H9 (cell line): Measurements from ENCODE around the gene RNF225. TPM values are rescaled to one million over a fixed set of nuclear protein-coding genes. Genes with fewer than 3 reads are reported as not detected.

Experiments
- DNase-seq: peaks from one replicate; pipeline ENCODE4 v3.0.0-alpha.2; 2017
- H2AFZ ChIP-seq: one replicate; pipeline ENCODE4 v1.6.1; 2013; ENCODE audit warnings: mild to moderate bottlenecking, low read length, control low read depth, moderate library complexity
- H2AK5ac ChIP-seq: 2 replicates; pipeline ENCODE4 v1.6.1; 2013; ENCODE audit warnings: low read length, control low read depth, mixed read lengths; ENCODE audit not compliant: insufficient read length
- H2BK120ac ChIP-seq: one replicate; pipeline ENCODE4 v1.6.1; 2013; ENCODE audit warnings: low read depth, mild to moderate bottlenecking, low read length, control low read depth, inconsistent platforms; ENCODE audit not compliant: poor library complexity, severe bottlenecking
- H2BK12ac ChIP-seq: 2 replicates; pipeline ENCODE4 v1.6.1; 2013; ENCODE audit warnings: low read length, control low read depth, mixed read lengths, low read depth; ENCODE audit not compliant: insufficient read length
- H2BK15ac ChIP-seq: 2 replicates; pipeline ENCODE4 v1.6.1; 2013; ENCODE audit warnings: low read depth, low read length, control low read depth
- H2BK20ac ChIP-seq: one replicate; pipeline ENCODE4 v1.6.1; 2013; ENCODE audit warnings: low read depth, mild to moderate bottlenecking, low read length, control low read depth, inconsistent platforms; ENCODE audit not compliant: poor library complexity, severe bottlenecking
- H2BK5ac ChIP-seq: 2 replicates; pipeline ENCODE4 v1.6.1; 2013; ENCODE audit warnings: low read length, control low read depth, mixed read lengths; ENCODE audit not compliant: insufficient read length
- H3K14ac ChIP-seq: 2 replicates; pipeline ENCODE4 v1.6.1; 2013; ENCODE audit warnings: low read length, control low read depth; ENCODE audit not compliant: insufficient read depth
- H3K18ac ChIP-seq: 2 replicates; pipeline ENCODE4 v1.6.1; 2013; ENCODE audit warnings: low read depth, mild to moderate bottlenecking, mixed read lengths, low read length, control low read depth; ENCODE audit not compliant: insufficient read length
- H3K23ac ChIP-seq: 2 replicates; pipeline ENCODE4 v1.6.1; 2013; ENCODE audit warnings: low read length, control low read depth, mixed read lengths, low read depth; ENCODE audit not compliant: insufficient read length
- H3K23me2 ChIP-seq: 2 replicates; pipeline ENCODE4 v1.6.1; 2013; ENCODE audit warnings: low read depth, mild to moderate bottlenecking, mixed read lengths, low read length, control low read depth; ENCODE audit not compliant: insufficient read length, poor library complexity, severe bottlenecking
- H3K27ac ChIP-seq: 2 replicates; pipeline ENCODE4 v1.5.1; 2013; ENCODE audit warnings: low read length, control low read depth, mixed read lengths, low read depth; ENCODE audit not compliant: insufficient read length
- H3K27me3 ChIP-seq: 2 replicates; pipeline ENCODE4 v1.6.1; 2013; ENCODE audit warnings: low read length, control low read depth, inconsistent platforms; ENCODE audit not compliant: insufficient read depth
- H3K4ac ChIP-seq: 2 replicates; pipeline ENCODE4 v1.6.1; 2013; ENCODE audit warnings: low read depth, mild to moderate bottlenecking, control low read depth, inconsistent platforms, low read length, moderate library complexity
- H3K4me1 ChIP-seq: 2 replicates; pipeline ENCODE4 v1.6.1; 2013; ENCODE audit warnings: low read length, control low read depth, inconsistent platforms; ENCODE audit not compliant: insufficient read depth
- H3K4me2 ChIP-seq: 2 replicates; pipeline ENCODE4 v1.6.1; 2013; ENCODE audit warnings: low read length, control low read depth, mixed read lengths; ENCODE audit not compliant: insufficient read length, insufficient read depth
- H3K56ac ChIP-seq: 2 replicates; pipeline ENCODE4 v1.6.1; 2013; ENCODE audit warnings: low read depth, mild to moderate bottlenecking, mixed read lengths, low read length, control low read depth; ENCODE audit not compliant: insufficient read length
- H3K79me1 ChIP-seq: 2 replicates; pipeline ENCODE4 v1.6.1; 2013; ENCODE audit warnings: low read depth, mild to moderate bottlenecking, moderate library complexity, low read length, control low read depth, inconsistent platforms; ENCODE audit not compliant: insufficient read depth, poor library complexity, severe bottlenecking
- H3K79me2 ChIP-seq: 2 replicates; pipeline ENCODE4 v1.6.1; 2013; ENCODE audit warnings: low read length, control low read depth, inconsistent platforms; ENCODE audit not compliant: insufficient read depth
- H3K9ac ChIP-seq: 2 replicates; pipeline ENCODE4 v1.6.1; 2013; ENCODE audit warnings: low read length, control low read depth, mixed read lengths; ENCODE audit not compliant: insufficient read length; ENCODE audit errors: extremely low read depth
- H3K9me3 ChIP-seq: one replicate; pipeline ENCODE4 v1.6.1; 2013; ENCODE audit warnings: low read depth, low read length, inconsistent platforms; ENCODE audit not compliant: control insufficient read depth
- H3T11ph ChIP-seq: one replicate; pipeline ENCODE4 v1.6.1; 2013; ENCODE audit warnings: mild to moderate bottlenecking, low read length, control low read depth, inconsistent platforms
- H4K20me1 ChIP-seq: one replicate; pipeline ENCODE4 v1.6.1; 2013; ENCODE audit not compliant: control insufficient read depth, insufficient read length, insufficient read depth
- H4K5ac ChIP-seq: 2 replicates; pipeline ENCODE4 v1.6.1; 2013; ENCODE audit warnings: low read depth, mild to moderate bottlenecking, mixed read lengths, low read length, control low read depth; ENCODE audit not compliant: insufficient read length
- H4K8ac ChIP-seq: replicated peaks from 2 replicates; pipeline ENCODE4 v1.6.1; 2013; ENCODE audit warnings: low read length, control low read depth, mixed read lengths, low read depth; ENCODE audit not compliant: insufficient read length
- H4K91ac ChIP-seq: 2 replicates; pipeline ENCODE4 v1.6.1; 2013; ENCODE audit warnings: low read depth, mild to moderate bottlenecking, moderate library complexity, mixed read lengths, low read length, control low read depth; ENCODE audit not compliant: insufficient read length
- H3K27ac Mint-ChIP-seq, 3 experiments: 2 replicates in 2 of 3; 3 replicates in 1 of 3; pipeline ENCODE4 v1.8.0; 2020 to 2021; ENCODE audit warnings: mixed read lengths in 3 of 3, mild to moderate bottlenecking in 1 of 3, moderate library complexity in 1 of 3
- H3K27me3 Mint-ChIP-seq: 2 replicates; pipeline ENCODE4 v1.8.0; 2021; ENCODE audit warnings: low read depth, mild to moderate bottlenecking, moderate library complexity, mixed read lengths
- H3K36me3 Mint-ChIP-seq, 3 experiments: 2 replicates in 2 of 3; 3 replicates in 1 of 3; pipeline ENCODE4 v1.8.0; 2020 to 2021; ENCODE audit warnings: low read depth in 3 of 3, mixed read lengths in 3 of 3; ENCODE audit not compliant: insufficient read depth in 1 of 3
- H3K4me1 Mint-ChIP-seq, 2 experiments: 2 replicates each; pipeline ENCODE4 v1.8.0; 2020; ENCODE audit warnings: mixed read lengths in 2 of 2
- H3K4me3 Mint-ChIP-seq, 2 experiments: 2 replicates in 1 of 2; 3 replicates in 1 of 2; pipeline ENCODE4 v1.8.0; 2020 to 2021; ENCODE audit warnings: mild to moderate bottlenecking in 2 of 2, mixed read lengths in 2 of 2, moderate library complexity in 1 of 2
- H3K9me3 Mint-ChIP-seq, 2 experiments: 2 replicates in 1 of 2; 3 replicates in 1 of 2; pipeline ENCODE4 v1.8.0; 2020; ENCODE audit warnings: mild to moderate bottlenecking in 2 of 2, mixed read lengths in 2 of 2, moderate library complexity in 1 of 2
- WGBS: extraction: QIAGEN DNeasy Blood & Tissue Kit; methylation state at CpG from one replicate; pipeline ENCODE4 v1.1.7; 2013; ENCODE audit warnings: missing lambda C conversion rate, low lambda C conversion rate, mixed read lengths; ENCODE audit not compliant: insufficient read length; ENCODE audit errors: extremely low coverage; 5-methylcytosine and 5-hydroxymethylcytosine counted together
- total RNA-seq: library from RNA; stranded (reverse); gene quantifications from 2 replicates; pipeline ENCODE4 v1.2.1, GENCODE V29; 2021
- TF ChIP-seq, protein P1 (sequence below): fragments of 200-600 bp; sonication (generic); conservative IDR thresholded peaks from 3 replicates; pipeline ENCODE4 v1.8.0; 2021; ENCODE audit warnings: antibody characterized with exemption, mild to moderate bottlenecking

The RNF225 gene
- total RNA-seq, 1 experiment from 2014 or later: 2.1 TPM

DNA sequence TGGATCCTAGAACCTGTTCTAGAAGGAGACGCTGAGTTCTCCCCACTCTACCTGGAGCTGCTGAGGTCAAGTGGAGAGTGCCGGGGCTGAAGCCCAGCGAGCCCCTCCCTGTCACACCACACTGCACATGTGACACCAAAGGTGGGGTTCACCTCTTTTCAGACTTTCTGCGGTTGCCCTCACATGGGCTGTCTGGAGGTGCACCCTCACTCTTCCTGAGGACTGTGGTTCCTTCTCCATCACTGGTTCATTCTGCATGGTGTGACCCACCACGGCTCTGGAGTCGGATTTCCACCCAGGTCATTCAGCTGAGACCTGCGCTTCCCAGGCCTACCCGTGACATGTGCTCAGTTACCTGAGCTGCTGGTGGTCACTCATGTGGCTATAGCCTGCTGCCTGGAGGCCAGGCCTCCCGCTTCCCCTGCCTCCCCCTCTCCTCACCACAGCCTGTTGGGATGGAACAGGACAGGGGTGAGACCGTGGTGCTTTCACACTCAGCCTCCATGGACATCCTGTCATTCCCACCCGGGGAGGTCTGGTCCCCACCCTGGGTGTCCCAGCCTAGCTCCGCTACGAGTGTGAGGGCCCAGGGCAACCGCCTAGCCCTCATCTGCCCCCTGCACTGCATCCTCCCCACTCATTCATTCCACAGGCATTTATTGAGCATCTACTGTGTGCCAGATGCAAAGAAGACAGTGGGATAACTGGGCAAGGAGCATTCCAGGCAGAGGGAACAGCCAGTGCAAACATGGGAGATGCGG, 41.6 kb upstream of the RNF225 start:
- H2BK20ac ChIP-seq: no peak overlapping the region
- no peak overlapping the region for H4K5ac ChIP-seq
- no peak overlapping the region for H2AFZ ChIP-seq
- no peak overlapping the region for H3K27ac ChIP-seq
- no peak overlapping the region for H3K56ac ChIP-seq
- H4K8ac ChIP-seq: no peak overlapping the region
- H4K91ac ChIP-seq: no peak overlapping the region
- H3K18ac ChIP-seq: no peak overlapping the region
- H2BK15ac ChIP-seq: no peak overlapping the region
- no peak for DNase-seq
- H3K9me3 ChIP-seq: no peaks in the 10 kb centered on the region
- no peak overlapping the region for H3K9ac ChIP-seq
- no peaks in the 10 kb centered on the region for H3K79me1 ChIP-seq
- no peak overlapping the region for H3K4me3 Mint-ChIP-seq
- no CpG with 5 or more reads among the region's 15 CpGs for whole genome bisulfite sequencing
- no peak overlapping the region for H3K4me2 ChIP-seq
- H3K23ac ChIP-seq: no peak overlapping the region
- no peak overlapping the region for H3K14ac ChIP-seq
- TF ChIP-seq, protein P1, sequence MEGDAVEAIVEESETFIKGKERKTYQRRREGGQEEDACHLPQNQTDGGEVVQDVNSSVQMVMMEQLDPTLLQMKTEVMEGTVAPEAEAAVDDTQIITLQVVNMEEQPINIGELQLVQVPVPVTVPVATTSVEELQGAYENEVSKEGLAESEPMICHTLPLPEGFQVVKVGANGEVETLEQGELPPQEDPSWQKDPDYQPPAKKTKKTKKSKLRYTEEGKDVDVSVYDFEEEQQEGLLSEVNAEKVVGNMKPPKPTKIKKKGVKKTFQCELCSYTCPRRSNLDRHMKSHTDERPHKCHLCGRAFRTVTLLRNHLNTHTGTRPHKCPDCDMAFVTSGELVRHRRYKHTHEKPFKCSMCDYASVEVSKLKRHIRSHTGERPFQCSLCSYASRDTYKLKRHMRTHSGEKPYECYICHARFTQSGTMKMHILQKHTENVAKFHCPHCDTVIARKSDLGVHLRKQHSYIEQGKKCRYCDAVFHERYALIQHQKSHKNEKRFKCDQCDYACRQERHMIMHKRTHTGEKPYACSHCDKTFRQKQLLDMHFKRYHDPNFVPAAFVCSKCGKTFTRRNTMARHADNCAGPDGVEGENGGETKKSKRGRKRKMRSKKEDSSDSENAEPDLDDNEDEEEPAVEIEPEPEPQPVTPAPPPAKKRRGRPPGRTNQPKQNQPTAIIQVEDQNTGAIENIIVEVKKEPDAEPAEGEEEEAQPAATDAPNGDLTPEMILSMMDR: no peak
- no peaks in the 10 kb centered on the region for H3K4me1 ChIP-seq
- no peak overlapping the region for H2BK120ac ChIP-seq
- H2BK12ac ChIP-seq: no peak overlapping the region
- no peaks in the 10 kb centered on the region for H3K27me3 Mint-ChIP-seq
- H3K4me1 Mint-ChIP-seq: peaks cover 0 to 2% of the 10 kb centered on the region in 2 experiments; a peak in 2 of 4 replicates
- no peaks in the 10 kb centered on the region for H3K9me3 Mint-ChIP-seq
- peaks cover 2% of the 10 kb centered on the region for H3K23me2 ChIP-seq
- no peak overlapping the region for H2BK5ac ChIP-seq
- H3K79me2 ChIP-seq: no peaks in the 10 kb centered on the region
- H3K27ac Mint-ChIP-seq: no peak overlapping the region
- no peak overlapping the region for H3K4ac ChIP-seq
- no peaks in the 10 kb centered on the region for H4K20me1 ChIP-seq
- H3K36me3 Mint-ChIP-seq: peaks cover 0 to 4% (median 2%) of the 10 kb centered on the region in 3 experiments; a peak in 3 of 7 replicates
- no peak overlapping the region for H3T11ph ChIP-seq
- H2AK5ac ChIP-seq: no peak overlapping the region
- H3K27me3 ChIP-seq: no peaks in the 10 kb centered on the region
